Activated CD4-positive, alpha-beta memory T cell treated with anti-CD3 and anti-CD28 coated beads, Interleukin-2, amount 10 ng/mL, durations not matched to agents 7 days and 5 days (primary cell): ENCODE measurements around the gene ALG9. TPM values are rescaled to one million over a fixed set of nuclear protein-coding genes. Genes with fewer than 3 reads are reported as not detected.
"Not testable (repeated sequence)": the region's sequence is repeated elsewhere in the genome, so short reads cannot be mapped to it uniquely, and the experiment has no call there.

Experiments
- CTCF ChIA-PET: fragments of 350-600 bp; sonication (Branson Sonifier 250); formaldehyde crosslinking; loops from one replicate; lab custom pipeline; 2021; ENCODE audit warnings: antibody characterized with exemption, inconsistent platforms; lab: Charles Lee
- POLR2A ChIA-PET: fragments of 350-600 bp; sonication (Branson Sonifier 250); formaldehyde crosslinking; loops from one replicate; lab custom pipeline; 2021; ENCODE audit warnings: antibody characterized with exemption; lab: Charles Lee
- DNase-seq: peaks from one replicate; pipeline ENCODE4 v3.0.0-alpha.2; 2020
- H3K27ac Mint-ChIP-seq: one replicate; pipeline ENCODE4 v1.8.0; 2021; ENCODE audit warnings: mild to moderate bottlenecking, mixed read lengths
- H3K27me3 Mint-ChIP-seq: one replicate; pipeline ENCODE4 v1.8.0; 2021; ENCODE audit warnings: mixed read lengths
- H3K36me3 Mint-ChIP-seq: one replicate; pipeline ENCODE4 v1.8.0; 2021; ENCODE audit warnings: low read depth, mixed read lengths
- H3K4me1 Mint-ChIP-seq: one replicate; pipeline ENCODE4 v1.8.0; 2021; ENCODE audit warnings: mixed read lengths
- H3K4me3 Mint-ChIP-seq: one replicate; pipeline ENCODE4 v1.8.0; 2021; ENCODE audit warnings: mild to moderate bottlenecking, mixed read lengths
- H3K9me3 Mint-ChIP-seq: one replicate; pipeline ENCODE4 v1.8.0; 2021; ENCODE audit warnings: mixed read lengths
- total RNA-seq, 2 experiments: library from RNA; stranded (reverse); gene quantifications; one replicate each; pipeline ENCODE4 v1.2.3, GENCODE V29; 2021

ALG9 gene
- total RNA-seq, 2 experiments from 2014 or later = 24.8 to 25.0 TPM

GRCh38 chr11:111798279-111798678, 73.1 kb downstream of the ALG9 start:
- Mint-ChIP-seq H3K27ac (no peak overlapping the region), H3K36me3 (peaks cover 29% of the 10 kb centered on the region), H3K9me3 (no peaks in the 10 kb centered on the region), H3K27me3 (no peaks in the 10 kb centered on the region), H3K4me3 (no peak overlapping the region), H3K4me1 (peaks cover 7% of the 10 kb centered on the region)
- DNase-seq = no peak
- ChIA-PET CTCF (no interaction called here), POLR2A (no interaction called here)

GRCh38 chr11:111797145-111797581, 74.2 kb downstream of the ALG9 start:
- Mint-ChIP-seq H3K27me3 (no peaks in the 10 kb centered on the region), H3K36me3 (peaks cover 27% of the 10 kb centered on the region), H3K4me1 (peaks cover 7% of the 10 kb centered on the region), H3K4me3 (no peak overlapping the region), H3K9me3 (no peaks in the 10 kb centered on the region), H3K27ac (no peak overlapping the region)
- ChIA-PET CTCF (interaction anchor here (1.3 to 2.4 kb wide), 2 partner anchors 20 to 43 kb away, joined by 3 to 13 read pairs; no protein-coding TSS in a partner anchor), POLR2A (no interaction called here)
- DNase-seq = no peak

GRCh38 chr11:111796696-111797095, 74.7 kb downstream of the ALG9 start:
- peaks cover 5% of the 10 kb centered on the region for H3K4me1 Mint-ChIP-seq
- POLR2A ChIA-PET = no interaction called here
- CTCF ChIA-PET = interaction anchor here (1.2 to 2.4 kb wide), 4 partner anchors 17 to 45 kb away, joined by 3 to 13 read pairs (median 3); no protein-coding TSS in a partner anchor
- no peak overlapping the region for H3K27ac Mint-ChIP-seq
- H3K36me3 Mint-ChIP-seq = peaks cover 23% of the 10 kb centered on the region
- H3K27me3 Mint-ChIP-seq = no peaks in the 10 kb centered on the region
- DNase-seq = no peak
- no peaks in the 10 kb centered on the region for H3K9me3 Mint-ChIP-seq
- H3K4me3 Mint-ChIP-seq = no peak overlapping the region

GRCh38 chr11:111795334-111795985, 75.9 kb downstream of the ALG9 start:
- no peaks in the 10 kb centered on the region for H3K9me3 Mint-ChIP-seq
- no peak overlapping the region for H3K27ac Mint-ChIP-seq
- peaks cover 19% of the 10 kb centered on the region for H3K36me3 Mint-ChIP-seq
- H3K4me3 Mint-ChIP-seq = no peak overlapping the region
- ChIA-PET POLR2A (no interaction called here), CTCF (interaction anchor here (0.9 to 2.4 kb wide), 4 partner anchors 16 to 191 kb away, joined by 3 to 13 read pairs (median 3); no protein-coding TSS in a partner anchor)
- H3K4me1 Mint-ChIP-seq = peaks cover 5% of the 10 kb centered on the region
- H3K27me3 Mint-ChIP-seq = no peaks in the 10 kb centered on the region
- DNase-seq = no peak

GRCh38 chr11:111793863-111794262, 77.5 kb downstream of the ALG9 start:
- no peak overlapping the region for H3K27ac Mint-ChIP-seq
- H3K9me3 Mint-ChIP-seq = no peaks in the 10 kb centered on the region
- H3K4me1 Mint-ChIP-seq = peaks cover 5% of the 10 kb centered on the region
- POLR2A ChIA-PET = no interaction called here
- H3K27me3 Mint-ChIP-seq = no peaks in the 10 kb centered on the region
- CTCF ChIA-PET = interaction anchor here (1.1 to 2.5 kb wide), 2 partner anchors 17 to 48 kb away, joined by 5 to 10 read pairs; no protein-coding TSS in a partner anchor
- no peak for DNase-seq
- H3K4me3 Mint-ChIP-seq = no peak overlapping the region
- peaks cover 12% of the 10 kb centered on the region for H3K36me3 Mint-ChIP-seq

GRCh38 chr11:111792955-111793500, 78.4 kb downstream of the ALG9 start:
- CTCF ChIA-PET = interaction anchor here (1.1 to 2.5 kb wide), 3 partner anchors 14 to 49 kb away, joined by 3 to 10 read pairs (median 5); no protein-coding TSS in a partner anchor
- H3K9me3 Mint-ChIP-seq = no peaks in the 10 kb centered on the region
- no peak overlapping the region for H3K27ac Mint-ChIP-seq
- POLR2A ChIA-PET = interaction anchor here (0.8 to 1.2 kb wide), 2 partner anchors 10 to 27 kb away, joined by 3 read pairs; partner anchors contain the start of gene PPP2R1B
- H3K4me3 Mint-ChIP-seq = no peak overlapping the region
- no peaks in the 10 kb centered on the region for H3K27me3 Mint-ChIP-seq
- DNase-seq = no peak
- H3K4me1 Mint-ChIP-seq = peaks cover 5% of the 10 kb centered on the region
- peaks cover 12% of the 10 kb centered on the region for H3K36me3 Mint-ChIP-seq

GRCh38 chr11:111792314-111792713, 79.1 kb downstream of the ALG9 start:
- no peak for DNase-seq
- Mint-ChIP-seq H3K9me3 (no peaks in the 10 kb centered on the region), H3K4me3 (no peak overlapping the region), H3K27ac (no peak overlapping the region), H3K36me3 (peaks cover 10% of the 10 kb centered on the region), H3K27me3 (no peaks in the 10 kb centered on the region), H3K4me1 (peaks cover 5% of the 10 kb centered on the region)
- ChIA-PET POLR2A (interaction anchor here (0.8 to 1.2 kb wide), 2 partner anchors 9 to 26 kb away, joined by 3 read pairs; partner anchors contain the start of gene PPP2R1B), CTCF (interaction anchor here (1.1 to 2.5 kb wide), 2 partner anchors 13 to 15 kb away, joined by 3 to 10 read pairs; no protein-coding TSS in a partner anchor)

- POLR2A ChIA-PET = no interaction called here
Observed at GRCh38 chr11:111788464-111788863, 82.9 kb downstream of the ALG9 start.

GRCh38 chr11:111788051-111788450, 83.3 kb downstream of the ALG9 start:
- Mint-ChIP-seq H3K27ac (no peak overlapping the region), H3K4me1 (no peaks in the 10 kb centered on the region), H3K27me3 (no peaks in the 10 kb centered on the region), H3K4me3 (no peak overlapping the region), H3K36me3 (no peaks in the 10 kb centered on the region), H3K9me3 (no peaks in the 10 kb centered on the region)
- POLR2A ChIA-PET = no interaction called here
- no peak for DNase-seq
- CTCF ChIA-PET = no interaction called here

More at GRCh38 chr11:111788464-111788863, 82.9 kb downstream of the ALG9 start:
- no peaks in the 10 kb centered on the region for H3K36me3 Mint-ChIP-seq
- no peaks in the 10 kb centered on the region for H3K9me3 Mint-ChIP-seq
- CTCF ChIA-PET = interaction anchor here (0.7 kb wide), 1 partner anchor 56 kb away, joined by 3 read pairs; no protein-coding TSS in a partner anchor
- no peak overlapping the region for H3K4me3 Mint-ChIP-seq
- no peaks in the 10 kb centered on the region for H3K4me1 Mint-ChIP-seq
- no peak overlapping the region for H3K27ac Mint-ChIP-seq
- DNase-seq = no peak
- no peaks in the 10 kb centered on the region for H3K27me3 Mint-ChIP-seq

GRCh38 chr11:111785886-111786412, 85.4 kb downstream of the ALG9 start:
- H3K4me1 Mint-ChIP-seq = no peaks in the 10 kb centered on the region
- H3K27me3 Mint-ChIP-seq = no peaks in the 10 kb centered on the region
- DNase-seq = no peak
- CTCF ChIA-PET = interaction anchor here (1.0 to 1.1 kb wide), 2 partner anchors 9 to 199 kb away, joined by 3 read pairs; no protein-coding TSS in a partner anchor
- POLR2A ChIA-PET = no interaction called here
- H3K9me3 Mint-ChIP-seq = no peaks in the 10 kb centered on the region
- no peaks in the 10 kb centered on the region for H3K36me3 Mint-ChIP-seq
- H3K4me3 Mint-ChIP-seq = no peak overlapping the region
- no peak overlapping the region for H3K27ac Mint-ChIP-seq

- H3K4me1 Mint-ChIP-seq = no peaks in the 10 kb centered on the region
- CTCF ChIA-PET = interaction anchor here (1.0 kb wide), 1 partner anchor 198 kb away, joined by 3 read pairs; no protein-coding TSS in a partner anchor
- no peaks in the 10 kb centered on the region for H3K36me3 Mint-ChIP-seq
- no peak overlapping the region for H3K27ac Mint-ChIP-seq
- H3K4me3 Mint-ChIP-seq = no peak overlapping the region
- H3K9me3 Mint-ChIP-seq = no peaks in the 10 kb centered on the region
- no peak for DNase-seq
- no peaks in the 10 kb centered on the region for H3K27me3 Mint-ChIP-seq
- POLR2A ChIA-PET = no interaction called here
Observed at GRCh38 chr11:111785076-111785475, 86.3 kb downstream of the ALG9 start.

GRCh38 chr11:111784311-111784710, 87.1 kb downstream of the ALG9 start:
- DNase-seq, H3K4me1 Mint-ChIP-seq, H3K27me3 Mint-ChIP-seq, H3K36me3 Mint-ChIP-seq, CTCF ChIA-PET, H3K27ac Mint-ChIP-seq, POLR2A ChIA-PET, H3K4me3 Mint-ChIP-seq, H3K9me3 Mint-ChIP-seq: not testable (repeated sequence)
